Brain microvascular endothelial cell (primary cell): ENCODE results near the gene FOXK1.

Experiments used
- DNase-seq: peaks from one replicate; pipeline ENCODE4 v3.0.0-alpha.2; 2020
- H3K27ac ChIP-seq: fragments of 250-450 bp; sonication (Bioruptor Pico); 2 replicates; pipeline ENCODE4 v1.5.1; 2020; ENCODE audit warnings: mild to moderate bottlenecking, moderate library complexity
- H3K27me3 ChIP-seq: fragments of 250-450 bp; sonication (Bioruptor Pico); replicated peaks from 2 replicates; pipeline ENCODE4 v1.5.1; 2020; ENCODE audit warnings: mild to moderate bottlenecking
- H3K36me3 ChIP-seq: fragments of 250-450 bp; sonication (Bioruptor Pico); replicated peaks from 2 replicates; pipeline ENCODE4 v1.5.1; 2020; ENCODE audit warnings: mild to moderate bottlenecking
- H3K4me3 ChIP-seq: 2 replicates; pipeline ENCODE4 v1.5.1; 2011; ENCODE audit warnings: low read depth, mild to moderate bottlenecking, control low read depth, low read length, moderate library complexity
- in situ Hi-C: cut with HindIII; loops from 2 replicates; pipeline ENCODE4 v1.10.0; 2017; ENCODE audit warnings: low sequenced_read_pairs, low pct_ligation_motif_present
- TF ChIP-seq, protein P1 (sequence below): IDR thresholded peaks from 2 replicates; pipeline ENCODE4 v1.5.1; 2011; ENCODE audit warnings: low read depth, mild to moderate bottlenecking, moderate library complexity, low read length, control low read depth, inconsistent platforms; ENCODE audit errors: missing control alignments

The FOXK1 gene

GRCh38 chr7:4661871-4662270, 20.2 kb upstream of the FOXK1 start:
- Histone ChIP-seq H3K4me3 (no peak overlapping the region), H3K27ac (no peak overlapping the region), H3K36me3 (no peaks in the 10 kb centered on the region), H3K27me3 (no peaks in the 10 kb centered on the region)
- TF ChIP-seq, protein P1, sequence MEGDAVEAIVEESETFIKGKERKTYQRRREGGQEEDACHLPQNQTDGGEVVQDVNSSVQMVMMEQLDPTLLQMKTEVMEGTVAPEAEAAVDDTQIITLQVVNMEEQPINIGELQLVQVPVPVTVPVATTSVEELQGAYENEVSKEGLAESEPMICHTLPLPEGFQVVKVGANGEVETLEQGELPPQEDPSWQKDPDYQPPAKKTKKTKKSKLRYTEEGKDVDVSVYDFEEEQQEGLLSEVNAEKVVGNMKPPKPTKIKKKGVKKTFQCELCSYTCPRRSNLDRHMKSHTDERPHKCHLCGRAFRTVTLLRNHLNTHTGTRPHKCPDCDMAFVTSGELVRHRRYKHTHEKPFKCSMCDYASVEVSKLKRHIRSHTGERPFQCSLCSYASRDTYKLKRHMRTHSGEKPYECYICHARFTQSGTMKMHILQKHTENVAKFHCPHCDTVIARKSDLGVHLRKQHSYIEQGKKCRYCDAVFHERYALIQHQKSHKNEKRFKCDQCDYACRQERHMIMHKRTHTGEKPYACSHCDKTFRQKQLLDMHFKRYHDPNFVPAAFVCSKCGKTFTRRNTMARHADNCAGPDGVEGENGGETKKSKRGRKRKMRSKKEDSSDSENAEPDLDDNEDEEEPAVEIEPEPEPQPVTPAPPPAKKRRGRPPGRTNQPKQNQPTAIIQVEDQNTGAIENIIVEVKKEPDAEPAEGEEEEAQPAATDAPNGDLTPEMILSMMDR: no peak
- peak; percentile 30 for DNase-seq
- in situ Hi-C loops: no loop called here

GRCh38 chr7:4663239-4664018, 18.7 kb upstream of the FOXK1 start:
- TF ChIP-seq, protein P1: no peak
- DNase-seq: no peak
- in situ Hi-C loops: no loop called here
- Histone ChIP-seq H3K4me3 (no peak overlapping the region), H3K27me3 (no peaks in the 10 kb centered on the region), H3K36me3 (no peaks in the 10 kb centered on the region), H3K27ac (no peak overlapping the region)

GRCh38 chr7:4665661-4666060, 16.4 kb upstream of the FOXK1 start:
- Histone ChIP-seq H3K27ac (peak overlapping the region; percentile 97), H3K27me3 (no peaks in the 10 kb centered on the region), H3K36me3 (no peaks in the 10 kb centered on the region), H3K4me3 (no peak overlapping the region)
- DNase-seq: peak; percentile 96
- TF ChIP-seq, protein P1: no peak
- in situ Hi-C loops: no loop called here

GRCh38 chr7:4667776-4668509, 14.2 kb upstream of the FOXK1 start:
- Histone ChIP-seq H3K4me3 (peak overlapping the region; percentile 15), H3K36me3 (no peaks in the 10 kb centered on the region), H3K27ac (peak overlapping the region; percentile 93), H3K27me3 (no peaks in the 10 kb centered on the region)
- in situ Hi-C loops: no loop called here
- TF ChIP-seq, protein P1: no peak
- DNase-seq: peak; percentile 90

DNA sequence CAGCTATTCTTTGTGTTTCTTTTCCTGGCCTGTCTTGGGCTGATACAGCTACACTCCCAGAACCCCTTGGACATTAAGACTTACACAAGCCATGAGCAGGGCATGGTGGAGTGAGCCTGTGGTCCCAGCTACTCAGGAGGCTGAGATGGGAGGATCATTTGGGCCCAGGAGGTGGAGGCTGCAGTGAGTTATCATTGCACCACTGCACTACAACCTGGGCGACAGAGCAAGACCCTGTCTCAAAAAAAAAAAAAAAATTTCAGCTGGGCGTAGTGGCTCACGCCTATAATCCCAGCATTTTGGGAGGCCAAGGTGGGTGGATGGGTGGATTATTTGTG, 13.6 kb upstream of the FOXK1 start:
- no peak for DNase-seq
- no peaks in the 10 kb centered on the region for H3K36me3 ChIP-seq
- in situ Hi-C loops: no loop called here

More for the DNA sequence above, 13.6 kb upstream of the FOXK1 start:
- no peaks in the 10 kb centered on the region for H3K27me3 ChIP-seq
- TF ChIP-seq, protein P1: no peak
- H3K4me3 ChIP-seq: no peak overlapping the region
- peak overlapping the region; percentile 93 for H3K27ac ChIP-seq
